HCT116 (cell line): ENCODE data around the gene CACNB1. TPM values are rescaled to one million over a fixed set of nuclear protein-coding genes. Genes with fewer than 3 reads are reported as not detected.

Experiments
- ATAC-seq: fragments of 200-7000 bp; cut with Tn5 transposase; 2 replicates; pipeline ENCODE4 v1.9.1; 2020; ENCODE audit warnings: mild to moderate bottlenecking, moderate library complexity
- BruUV-seq: library from RNA; stranded (reverse); fragments of 400-500 nt; replicated peaks from 2 replicates; lab custom pipeline; 2021; lab: Mats Ljungman, UMichigan
- CTCF ChIA-PET: fragments of 300-600 bp; sonication (Branson Sonifier 250); formaldehyde crosslinking; loops from one replicate; lab custom pipeline; 2021; ENCODE audit warnings: antibody characterized with exemption; lab: Charles Lee
- POLR2A ChIA-PET: fragments of 300-600, 350-600 bp; sonication (Branson Sonifier 250); formaldehyde crosslinking; loops from one replicate; lab custom pipeline; 2021; ENCODE audit warnings: antibody characterized with exemption; lab: Charles Lee
- RAD21 ChIA-PET, 2 experiments: fragments of 300-600 bp; sonication (Branson Sonifier 250); formaldehyde crosslinking; loops; one replicate each; lab custom pipeline; 2023; ENCODE audit warnings: low total read pairs in 2 of 2; ENCODE audit not compliant: uncharacterized antibody in 2 of 2, unreplicated experiment in 2 of 2, low non-redundant PET in 1 of 2; lab: Charles Lee
- DNase-seq: peaks from one replicate; pipeline ENCODE4 v3.0.0-alpha.2; 2010; ENCODE audit warnings: low read depth, low spot score
- H2AFZ ChIP-seq: fragments of 200-600 bp; shearing (Covaris generic), sonication (generic); 2 replicates; pipeline ENCODE4 v1.6.1; 2017; ENCODE audit warnings: low read depth, mixed run types, mixed read lengths, antibody characterized with exemption, low read length; ENCODE audit not compliant: poor library complexity, severe bottlenecking
- H3K27ac ChIP-seq: 2 replicates; pipeline ENCODE4 v1.5.1; 2012; ENCODE audit warnings: low read depth, low read length
- H3K27me3 ChIP-seq: fragments of 200-600 bp; sonication (generic); 2 replicates; pipeline ENCODE4 v1.6.1; 2016; ENCODE audit warnings: mixed run types, low read length, mixed read lengths; ENCODE audit not compliant: insufficient read depth
- H3K36me3 ChIP-seq, 2 experiments: fragments of 200-500 bp in 1 of 2; fragments of 200-600 bp in 1 of 2; sonication (Bioruptor generic) in 1 of 2; sonication (generic) in 1 of 2; 2 replicates each; pipeline versions ENCODE4 v1.5.1 to v1.6.1; 2014 to 2016; ENCODE audit warnings: low read length in 2 of 2, inconsistent platforms in 1 of 2, mixed read lengths in 1 of 2, mixed run types in 1 of 2; ENCODE audit not compliant: insufficient read depth in 2 of 2, control insufficient read depth in 1 of 2
- H3K4me1 ChIP-seq, 2 experiments: fragments of 200-600 bp in 1 of 2; sonication (generic) in 1 of 2; 2 replicates each; pipeline versions ENCODE4 v1.5.1 to v1.6.1; 2012 to 2017; ENCODE audit warnings: low read length in 2 of 2, inconsistent platforms in 1 of 2, mild to moderate bottlenecking in 1 of 2, mixed read lengths in 1 of 2, mixed run types in 1 of 2, moderate library complexity in 1 of 2; ENCODE audit not compliant: insufficient read depth in 2 of 2, control insufficient read depth in 1 of 2
- H3K4me2 ChIP-seq: fragments of 200-600 bp; sonication (generic); 2 replicates; pipeline ENCODE4 v1.6.1; 2017; ENCODE audit warnings: mixed run types, low read length, mixed read lengths
- H3K4me3 ChIP-seq, 2 experiments: fragments of 200-600 bp in 1 of 2; sonication (generic) in 1 of 2; replicated peaks in 1 of 2; 2 replicates each; pipeline ENCODE4 v1.5.1; 2011 to 2016; ENCODE audit warnings: low read length in 2 of 2, control low read depth in 1 of 2, low read depth in 1 of 2, mild to moderate bottlenecking in 1 of 2, mixed read lengths in 1 of 2, mixed run types in 1 of 2
- H3K79me2 ChIP-seq: fragments of 200-600 bp; sonication (generic); 2 replicates; pipeline ENCODE4 v1.6.1; 2017; ENCODE audit warnings: mild to moderate bottlenecking, mixed run types, low read length, moderate library complexity, mixed read lengths; ENCODE audit not compliant: insufficient read depth
- H3K9ac ChIP-seq: fragments of 200-600 bp; sonication (generic); 2 replicates; pipeline ENCODE4 v1.6.1; 2016; ENCODE audit warnings: low read length, mixed read lengths
- H3K9me2 ChIP-seq: fragments of 200-600 bp; sonication (generic), shearing (Covaris generic); 2 replicates; pipeline ENCODE4 v1.6.1; 2017; ENCODE audit warnings: mixed run types, mild to moderate bottlenecking, moderate library complexity; ENCODE audit not compliant: insufficient read depth
- H3K9me3 ChIP-seq, 2 experiments: fragments of 200-500 bp in 1 of 2; fragments of 200-600 bp in 1 of 2; sonication (Bioruptor generic) in 1 of 2; sonication (generic) in 1 of 2; 2 replicates each; pipeline ENCODE4 v1.6.1; 2014 to 2017; ENCODE audit warnings: low read length in 2 of 2, mixed read lengths in 2 of 2, inconsistent platforms in 1 of 2, low read depth in 1 of 2, mild to moderate bottlenecking in 1 of 2, mixed run types in 1 of 2, moderate library complexity in 1 of 2; ENCODE audit not compliant: control insufficient read depth in 1 of 2, insufficient read depth in 1 of 2
- H4K20me1 ChIP-seq: fragments of 200-600 bp; sonication (generic), shearing (Covaris generic); 2 replicates; pipeline ENCODE4 v1.6.1; 2017; ENCODE audit warnings: mixed run types, mild to moderate bottlenecking, moderate library complexity; ENCODE audit not compliant: insufficient read depth
- CBX3 ChIP-seq: IDR thresholded peaks from 2 replicates; pipeline ENCODE4 v1.6.1; 2012; ENCODE audit warnings: low read depth
- EZH2phosphoT487 ChIP-seq: fragments of 200-600 bp; IDR thresholded peaks from 2 replicates; pipeline ENCODE4 v1.6.1; 2018; ENCODE audit warnings: antibody characterized with exemption, borderline replicate concordance
- FOSL1 ChIP-seq: IDR thresholded peaks from 2 replicates; pipeline ENCODE4 v1.6.1; 2012; ENCODE audit warnings: low read depth
- JUND ChIP-seq: IDR thresholded peaks from 2 replicates; pipeline ENCODE4 v1.6.1; 2012
- POLR2A ChIP-seq: IDR thresholded peaks from 2 replicates; pipeline ENCODE4 v1.7.0; 2011; ENCODE audit warnings: borderline replicate concordance; ENCODE audit not compliant: insufficient read depth, insufficient read length; ENCODE audit errors: extremely low read depth
- RAD21 ChIP-seq: IDR thresholded peaks from 2 replicates; pipeline ENCODE4 v1.6.1; 2012; ENCODE audit warnings: low read depth, mild to moderate bottlenecking
- SIN3A ChIP-seq: IDR thresholded peaks from 2 replicates; pipeline ENCODE4 v1.6.1; 2012; ENCODE audit warnings: low read depth
- SP1 ChIP-seq: IDR thresholded peaks from 2 replicates; pipeline ENCODE4 v1.6.1; 2012; ENCODE audit warnings: low read depth
- SRF ChIP-seq: IDR thresholded peaks from 2 replicates; pipeline ENCODE4 v1.6.1; 2012; ENCODE audit warnings: low read depth
- TCF7L2 ChIP-seq: IDR thresholded peaks from 2 replicates; pipeline ENCODE4 v1.7.0; 2011; ENCODE audit warnings: borderline replicate concordance, inconsistent platforms; ENCODE audit not compliant: insufficient read depth, insufficient read length; ENCODE audit errors: extremely low read depth
- YY1 ChIP-seq: IDR thresholded peaks from 2 replicates; pipeline ENCODE4 v1.6.1; 2011; ENCODE audit warnings: low read length, low read depth, moderate library complexity, mild to moderate bottlenecking; ENCODE audit not compliant: insufficient replicate concordance; ENCODE audit errors: extremely low read depth
- ZBTB33 ChIP-seq: IDR thresholded peaks from 2 replicates; pipeline ENCODE4 v1.6.1; 2011; ENCODE audit warnings: mild to moderate bottlenecking, low read length, moderate library complexity; ENCODE audit not compliant: insufficient replicate concordance; ENCODE audit errors: extremely low read depth
- ZFX ChIP-seq: fragments of 450-650 bp; IDR thresholded peaks from 2 replicates; pipeline ENCODE4 v1.6.1; 2017
- intact Hi-C: fragments of 100-400 bp; cut with micrococcal nuclease; formaldehyde crosslinking; loops from 2 replicates; pipeline ENCODE4 v1.10.0; 2022
- total RNA-seq: library from RNA; stranded (reverse); gene quantifications from one replicate; pipeline ENCODE4 v1.2.1, GENCODE V29; 2021; ENCODE audit not compliant: unreplicated experiment

CACNB1 gene
- total RNA-seq, 1 experiment from 2014 or later: 13.0 TPM

GRCh38 chr17:39158623-39159022 is 38.8 kb downstream of the CACNB1 start:
- Histone ChIP-seq H3K4me2 (no peak overlapping the region), H4K20me1 (no peaks in the 10 kb centered on the region), H3K27ac (no peak overlapping the region), H3K9ac (no peak overlapping the region), H3K36me3 (no peaks in the 10 kb centered on the region), H3K79me2 (no peaks in the 10 kb centered on the region), H3K9me3 (no peaks in the 10 kb centered on the region), H3K27me3 (no peaks in the 10 kb centered on the region), H3K9me2 (no peaks in the 10 kb centered on the region), H3K4me1 (peaks cover 0 to 6% of the 10 kb centered on the region in 2 experiments; a peak in 1 of 4 replicates), H3K4me3 (no peak overlapping the region), H2AFZ (no peak overlapping the region)
- intact Hi-C loops: loop anchor here (10.0 kb wide), 1 partner anchor 424 kb away; the partner anchor contains the start of gene CISD3
- CTCF ChIA-PET: interaction anchor here (0.7 to 1.8 kb wide), 3 partner anchors 16 to 86 kb away, joined by 3 read pairs; no protein-coding TSS in a partner anchor
- POLR2A ChIA-PET: interaction anchor here (1.1 kb wide), 1 partner anchor 39 kb away, joined by 7 read pairs; the partner anchor contains the start of gene CACNB1
- BruUV-seq: no TSS peak
- DNase-seq (no peak), ATAC-seq (no peak)
- TF ChIP-seq JUND: no peak
- TF ChIP-seq EZH2phosphoT487: no peak
- no peak for TF ChIP-seq SRF
- no peak for TF ChIP-seq CBX3
- RAD21 ChIA-PET: no interaction called here

GRCh38 chr17:39156491-39156890 is 41.0 kb downstream of the CACNB1 start:
- intact Hi-C loops: loop anchor here (10.0 kb wide), 1 partner anchor 422 kb away; the partner anchor contains the start of gene CISD3
- H3K9me2 ChIP-seq: no peaks in the 10 kb centered on the region
- no peaks in the 10 kb centered on the region for H3K9me3 ChIP-seq
- no peak overlapping the region for H2AFZ ChIP-seq
- DNase-seq (no peak), ATAC-seq (no peak)
- no peak overlapping the region for H3K9ac ChIP-seq
- RAD21 ChIA-PET: no interaction called here
- no peak overlapping the region for H3K4me3 ChIP-seq
- H3K27me3 ChIP-seq: no peaks in the 10 kb centered on the region
- H4K20me1 ChIP-seq: no peaks in the 10 kb centered on the region
- H3K4me1 ChIP-seq: peaks cover 11 to 23% of the 10 kb centered on the region in 2 experiments
- CTCF ChIA-PET: interaction anchor here (0.8 to 1.5 kb wide), 2 partner anchors 8 to 174 kb away, joined by 3 to 4 read pairs; no protein-coding TSS in a partner anchor
- no peaks in the 10 kb centered on the region for H3K36me3 ChIP-seq
- POLR2A ChIA-PET: no interaction called here
- no peak overlapping the region for H3K27ac ChIP-seq
- no TSS peak for BruUV-seq
- no peak for TF ChIP-seq POLR2A
- no peak for TF ChIP-seq SIN3A
- no peak for TF ChIP-seq ZFX
- no peak for TF ChIP-seq TCF7L2
- TF ChIP-seq SP1: no peak
- TF ChIP-seq CBX3: no peak
- no peak for TF ChIP-seq FOSL1
- no peak for TF ChIP-seq YY1
- no peak for TF ChIP-seq RAD21
- TF ChIP-seq JUND: no peak
- TF ChIP-seq ZBTB33: no peak
- no peak for TF ChIP-seq SRF
- H3K4me2 ChIP-seq: no peak overlapping the region
- H3K79me2 ChIP-seq: no peaks in the 10 kb centered on the region
